Fibroblast of lung (primary cell): ENCODE results near the gene GOLGA5.

ENCODE experiments used
- CTCF ChIP-seq, 2 donors: IDR thresholded peaks in 1 of 2; conservative IDR thresholded peaks in 1 of 2; 1 replicate in 1 of 2; 2 replicates in 1 of 2; pipeline ENCODE4 v1.5.1; 2011 to 2012; ENCODE audit warnings: low read length in 2 of 2, control low read depth in 1 of 2, inconsistent platforms in 1 of 2, low read depth in 1 of 2, mild to moderate bottlenecking in 1 of 2
- EZH2 ChIP-seq: IDR thresholded peaks from 2 replicates; pipeline ENCODE4 v1.5.1; 2012; ENCODE audit warnings: low read length, control low read depth, mild to moderate bottlenecking; ENCODE audit errors: missing control alignments

- TF ChIP-seq EZH2: no peak
- no peak for TF ChIP-seq CTCF (conservative IDR thresholded peaks at IDR 0.05 in 1 of 2, IDR thresholded peaks at IDR 0.05 in 1 of 2; ENCODE audit: low read depth in 1 of 2, low read length in 2 of 2)
These were observed 4.0 kb downstream of the GOLGA5 start for GRCh38 chr14:92797935-92798653.
